SK-N-MC (cell line): ENCODE results near the gene TRMO.

ENCODE experiments used
- EZH2 ChIP-seq: fragments of 200-600 bp; sonication (generic); IDR thresholded peaks from one replicate; pipeline ENCODE4 v1.6.1; 2017; ENCODE audit warnings: antibody characterized with exemption
- FOXP2 ChIP-seq: optimal IDR thresholded peaks from 2 replicates; pipeline ENCODE3; 2011; ENCODE audit warnings: mild to moderate bottlenecking, moderate library complexity; ENCODE audit not compliant: insufficient read depth; ENCODE audit errors: extremely low read length, control extremely low read depth
- POLR2AphosphoS5 ChIP-seq: IDR thresholded peaks from 2 replicates; pipeline ENCODE4 v1.6.1; 2012; ENCODE audit warnings: mild to moderate bottlenecking, low read depth, low read length, borderline replicate concordance

- TF ChIP-seq EZH2, result no peak
- TF ChIP-seq POLR2AphosphoS5, result no peak
- TF ChIP-seq FOXP2, result no peak
These were observed 42.6 kb upstream of the TRMO start for GRCh38 chr9:97964901-97965300.
